GM12878 (cell line): Measurements from ENCODE around the gene PTPRN2.

Experiments
- ATF3 ChIP-seq: IDR thresholded peaks from 2 replicates; pipeline ENCODE4 v1.6.1; 2011; ENCODE audit warnings: low read depth, mild to moderate bottlenecking, low read length, moderate library complexity, borderline replicate concordance; ENCODE audit errors: extremely low read depth
- BACH1 ChIP-seq: fragments of 450-650 bp; IDR thresholded peaks from 2 replicates; pipeline ENCODE4 v1.6.1; 2017; ENCODE audit warnings: mild to moderate bottlenecking, borderline replicate concordance
- EZH2 ChIP-seq: IDR thresholded peaks from 2 replicates; pipeline ENCODE4 v1.6.1; 2012; ENCODE audit warnings: low read depth, mild to moderate bottlenecking, control low read depth, inconsistent platforms, low read length, borderline replicate concordance; ENCODE audit not compliant: control insufficient read depth
- JUND ChIP-seq: IDR thresholded peaks from 2 replicates; pipeline ENCODE4 v1.6.1; 2012; ENCODE audit warnings: low read depth, mild to moderate bottlenecking, low read length, improper control_type of control experiment, moderate library complexity
- MXI1 ChIP-seq: fragments of 150-350 bp; IDR thresholded peaks from 2 replicates; pipeline ENCODE4 v1.6.1; 2011; ENCODE audit warnings: low read depth, mild to moderate bottlenecking, inconsistent platforms, low read length, improper control_type of control experiment
- POLR2A ChIP-seq: IDR thresholded peaks from 2 replicates; pipeline ENCODE4 v1.6.1; 2011; ENCODE audit warnings: low read depth, mild to moderate bottlenecking, low read length
- RCOR1 ChIP-seq: conservative IDR thresholded peaks from 2 replicates; pipeline ENCODE4 v1.6.1; 2012; ENCODE audit warnings: low read depth, low read length, improper control_type of control experiment
- SKIL ChIP-seq: fragments of 450-650 bp; IDR thresholded peaks from 2 replicates; pipeline ENCODE4 v1.6.1; 2017; ENCODE audit warnings: mild to moderate bottlenecking, low read depth, inconsistent platforms; ENCODE audit not compliant: poor library complexity, severe bottlenecking
- SRF ChIP-seq, 2 experiments: IDR thresholded peaks; 2 replicates each; pipeline ENCODE4 v1.6.1; 2011; ENCODE audit warnings: low read depth in 2 of 2, low read length in 2 of 2, mild to moderate bottlenecking in 1 of 2, moderate library complexity in 1 of 2

GRCh38 chr7:158606129-158606528 is 18.5 kb upstream of the PTPRN2 start:
- TF ChIP-seq JUND (no peak), ATF3 (no peak), EZH2 (no peak), RCOR1 (no peak), POLR2A (no peak), BACH1 (no peak), MXI1 (no peak), SKIL (no peak), SRF (IDR thresholded peaks at IDR 0.05; ENCODE audit: low read depth in 2 of 2, low read length in 2 of 2) (no peak)
